ENCODE measurements around the gene PXT1. TPM values are rescaled to one million over a fixed set of nuclear protein-coding genes. Genes with fewer than 3 reads are reported as not detected.

The PXT1 gene
- total and polyA plus RNA-seq, 9 of the 15 experiments (the other 6 are each of a cell fraction or from before 2014, with no cell fraction given): 0.09 to 0.11 (median 0.10) TPM; not detected in 5

DNA sequence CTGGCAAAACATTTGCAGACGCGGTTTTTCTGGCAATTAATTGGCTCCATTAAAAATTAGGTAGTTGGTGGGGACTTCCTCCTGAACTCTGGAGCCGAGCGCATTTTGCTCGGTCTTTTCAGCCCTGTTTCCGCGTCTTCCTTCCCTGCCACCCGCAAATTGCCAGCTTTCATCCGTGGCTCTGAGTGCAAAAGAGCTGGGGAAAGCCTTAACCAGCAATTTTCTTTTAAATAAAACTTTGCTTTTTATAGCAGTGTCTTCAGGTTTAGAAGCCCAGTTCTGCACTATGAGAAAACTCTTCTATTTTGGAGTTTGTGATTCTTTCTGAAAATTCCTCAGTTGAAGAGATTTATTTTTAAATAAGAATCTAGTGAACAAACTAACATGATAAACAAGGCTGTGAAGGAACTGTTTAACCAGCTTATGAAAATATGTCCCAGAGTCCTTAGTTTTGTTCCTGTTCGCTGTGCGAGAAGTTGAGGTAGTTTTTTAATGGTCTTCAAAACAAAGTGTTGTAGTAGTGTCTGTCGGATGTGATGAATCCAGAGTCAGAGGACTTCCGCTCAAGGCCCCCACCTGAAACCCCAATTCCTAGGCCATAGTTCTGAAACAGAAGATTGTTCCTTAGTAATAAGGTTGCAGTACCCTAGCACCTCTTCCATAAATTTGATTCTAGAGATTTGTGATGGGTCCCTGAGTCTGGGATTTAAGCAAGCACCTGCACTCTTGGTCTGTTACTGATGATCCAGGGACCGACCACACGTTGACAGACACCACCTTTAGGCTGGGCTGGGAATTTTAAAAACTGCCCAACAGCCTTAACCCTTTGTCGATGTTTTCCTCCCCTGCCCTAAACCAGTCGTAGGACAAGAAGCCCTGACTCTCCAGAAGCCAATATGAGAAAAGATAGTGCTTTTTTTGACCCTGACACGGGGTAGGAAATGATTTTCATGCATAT is 1.1 kb upstream of the PXT1 start (continued):
- TF ChIP-seq TGIF2 (CRISPR knock-in tag; IDR thresholded peaks at IDR 0.05): no peak
- TF ChIP-seq ZNF57 (CRISPR knock-in tag; IDR thresholded peaks at IDR 0.05): no peak
- TF ChIP-seq GATA2 (CRISPR knock-in tag; IDR thresholded peaks at IDR 0.05): no peak
- TF ChIP-seq, protein P1, sequence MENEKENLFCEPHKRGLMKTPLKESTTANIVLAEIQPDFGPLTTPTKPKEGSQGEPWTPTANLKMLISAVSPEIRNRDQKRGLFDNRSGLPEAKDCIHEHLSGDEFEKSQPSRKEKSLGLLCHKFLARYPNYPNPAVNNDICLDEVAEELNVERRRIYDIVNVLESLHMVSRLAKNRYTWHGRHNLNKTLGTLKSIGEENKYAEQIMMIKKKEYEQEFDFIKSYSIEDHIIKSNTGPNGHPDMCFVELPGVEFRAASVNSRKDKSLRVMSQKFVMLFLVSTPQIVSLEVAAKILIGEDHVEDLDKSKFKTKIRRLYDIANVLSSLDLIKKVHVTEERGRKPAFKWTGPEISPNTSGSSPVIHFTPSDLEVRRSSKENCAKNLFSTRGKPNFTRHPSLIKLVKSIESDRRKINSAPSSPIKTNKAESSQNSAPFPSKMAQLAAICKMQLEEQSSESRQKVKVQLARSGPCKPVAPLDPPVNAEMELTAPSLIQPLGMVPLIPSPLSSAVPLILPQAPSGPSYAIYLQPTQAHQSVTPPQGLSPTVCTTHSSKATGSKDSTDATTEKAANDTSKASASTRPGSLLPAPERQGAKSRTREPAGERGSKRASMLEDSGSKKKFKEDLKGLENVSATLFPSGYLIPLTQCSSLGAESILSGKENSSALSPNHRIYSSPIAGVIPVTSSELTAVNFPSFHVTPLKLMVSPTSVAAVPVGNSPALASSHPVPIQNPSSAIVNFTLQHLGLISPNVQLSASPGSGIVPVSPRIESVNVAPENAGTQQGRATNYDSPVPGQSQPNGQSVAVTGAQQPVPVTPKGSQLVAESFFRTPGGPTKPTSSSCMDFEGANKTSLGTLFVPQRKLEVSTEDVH (IDR thresholded peaks at IDR 0.05; ENCODE audit: low read depth, partially characterized antibody): no peak
- TF ChIP-seq, protein P2, sequence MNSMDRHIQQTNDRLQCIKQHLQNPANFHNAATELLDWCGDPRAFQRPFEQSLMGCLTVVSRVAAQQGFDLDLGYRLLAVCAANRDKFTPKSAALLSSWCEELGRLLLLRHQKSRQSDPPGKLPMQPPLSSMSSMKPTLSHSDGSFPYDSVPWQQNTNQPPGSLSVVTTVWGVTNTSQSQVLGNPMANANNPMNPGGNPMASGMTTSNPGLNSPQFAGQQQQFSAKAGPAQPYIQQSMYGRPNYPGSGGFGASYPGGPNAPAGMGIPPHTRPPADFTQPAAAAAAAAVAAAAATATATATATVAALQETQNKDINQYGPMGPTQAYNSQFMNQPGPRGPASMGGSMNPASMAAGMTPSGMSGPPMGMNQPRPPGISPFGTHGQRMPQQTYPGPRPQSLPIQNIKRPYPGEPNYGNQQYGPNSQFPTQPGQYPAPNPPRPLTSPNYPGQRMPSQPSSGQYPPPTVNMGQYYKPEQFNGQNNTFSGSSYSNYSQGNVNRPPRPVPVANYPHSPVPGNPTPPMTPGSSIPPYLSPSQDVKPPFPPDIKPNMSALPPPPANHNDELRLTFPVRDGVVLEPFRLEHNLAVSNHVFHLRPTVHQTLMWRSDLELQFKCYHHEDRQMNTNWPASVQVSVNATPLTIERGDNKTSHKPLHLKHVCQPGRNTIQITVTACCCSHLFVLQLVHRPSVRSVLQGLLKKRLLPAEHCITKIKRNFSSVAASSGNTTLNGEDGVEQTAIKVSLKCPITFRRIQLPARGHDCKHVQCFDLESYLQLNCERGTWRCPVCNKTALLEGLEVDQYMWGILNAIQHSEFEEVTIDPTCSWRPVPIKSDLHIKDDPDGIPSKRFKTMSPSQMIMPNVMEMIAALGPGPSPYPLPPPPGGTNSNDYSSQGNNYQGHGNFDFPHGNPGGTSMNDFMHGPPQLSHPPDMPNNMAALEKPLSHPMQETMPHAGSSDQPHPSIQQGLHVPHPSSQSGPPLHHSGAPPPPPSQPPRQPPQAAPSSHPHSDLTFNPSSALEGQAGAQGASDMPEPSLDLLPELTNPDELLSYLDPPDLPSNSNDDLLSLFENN (IDR thresholded peaks at IDR 0.05; ENCODE audit: low read depth in 2 of 2, low read length in 2 of 2): no peak
- no peak for TF ChIP-seq NFATC3 (IDR thresholded peaks at IDR 0.05)
- no peak for TF ChIP-seq KLF6 (CRISPR knock-in tag; IDR thresholded peaks at IDR 0.05; ENCODE audit: borderline replicate concordance)
- TF ChIP-seq, protein P3, sequence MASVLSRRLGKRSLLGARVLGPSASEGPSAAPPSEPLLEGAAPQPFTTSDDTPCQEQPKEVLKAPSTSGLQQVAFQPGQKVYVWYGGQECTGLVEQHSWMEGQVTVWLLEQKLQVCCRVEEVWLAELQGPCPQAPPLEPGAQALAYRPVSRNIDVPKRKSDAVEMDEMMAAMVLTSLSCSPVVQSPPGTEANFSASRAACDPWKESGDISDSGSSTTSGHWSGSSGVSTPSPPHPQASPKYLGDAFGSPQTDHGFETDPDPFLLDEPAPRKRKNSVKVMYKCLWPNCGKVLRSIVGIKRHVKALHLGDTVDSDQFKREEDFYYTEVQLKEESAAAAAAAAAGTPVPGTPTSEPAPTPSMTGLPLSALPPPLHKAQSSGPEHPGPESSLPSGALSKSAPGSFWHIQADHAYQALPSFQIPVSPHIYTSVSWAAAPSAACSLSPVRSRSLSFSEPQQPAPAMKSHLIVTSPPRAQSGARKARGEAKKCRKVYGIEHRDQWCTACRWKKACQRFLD (CRISPR knock-in tag; IDR thresholded peaks at IDR 0.05): no peak
- TF ChIP-seq, protein P4, sequence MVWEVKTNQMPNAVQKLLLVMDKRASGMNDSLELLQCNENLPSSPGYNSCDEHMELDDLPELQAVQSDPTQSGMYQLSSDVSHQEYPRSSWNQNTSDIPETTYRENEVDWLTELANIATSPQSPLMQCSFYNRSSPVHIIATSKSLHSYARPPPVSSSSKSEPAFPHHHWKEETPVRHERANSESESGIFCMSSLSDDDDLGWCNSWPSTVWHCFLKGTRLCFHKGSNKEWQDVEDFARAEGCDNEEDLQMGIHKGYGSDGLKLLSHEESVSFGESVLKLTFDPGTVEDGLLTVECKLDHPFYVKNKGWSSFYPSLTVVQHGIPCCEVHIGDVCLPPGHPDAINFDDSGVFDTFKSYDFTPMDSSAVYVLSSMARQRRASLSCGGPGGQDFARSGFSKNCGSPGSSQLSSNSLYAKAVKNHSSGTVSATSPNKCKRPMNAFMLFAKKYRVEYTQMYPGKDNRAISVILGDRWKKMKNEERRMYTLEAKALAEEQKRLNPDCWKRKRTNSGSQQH (CRISPR knock-in tag; IDR thresholded peaks at IDR 0.05): no peak
- TF ChIP-seq POLR2A (conservative IDR thresholded peaks at IDR 0.05): no peak
- TF ChIP-seq HDAC2 (IDR thresholded peaks at IDR 0.05): peak; percentile 66; the same call in 1 of the 2 replicates
- TF ChIP-seq, protein P5, sequence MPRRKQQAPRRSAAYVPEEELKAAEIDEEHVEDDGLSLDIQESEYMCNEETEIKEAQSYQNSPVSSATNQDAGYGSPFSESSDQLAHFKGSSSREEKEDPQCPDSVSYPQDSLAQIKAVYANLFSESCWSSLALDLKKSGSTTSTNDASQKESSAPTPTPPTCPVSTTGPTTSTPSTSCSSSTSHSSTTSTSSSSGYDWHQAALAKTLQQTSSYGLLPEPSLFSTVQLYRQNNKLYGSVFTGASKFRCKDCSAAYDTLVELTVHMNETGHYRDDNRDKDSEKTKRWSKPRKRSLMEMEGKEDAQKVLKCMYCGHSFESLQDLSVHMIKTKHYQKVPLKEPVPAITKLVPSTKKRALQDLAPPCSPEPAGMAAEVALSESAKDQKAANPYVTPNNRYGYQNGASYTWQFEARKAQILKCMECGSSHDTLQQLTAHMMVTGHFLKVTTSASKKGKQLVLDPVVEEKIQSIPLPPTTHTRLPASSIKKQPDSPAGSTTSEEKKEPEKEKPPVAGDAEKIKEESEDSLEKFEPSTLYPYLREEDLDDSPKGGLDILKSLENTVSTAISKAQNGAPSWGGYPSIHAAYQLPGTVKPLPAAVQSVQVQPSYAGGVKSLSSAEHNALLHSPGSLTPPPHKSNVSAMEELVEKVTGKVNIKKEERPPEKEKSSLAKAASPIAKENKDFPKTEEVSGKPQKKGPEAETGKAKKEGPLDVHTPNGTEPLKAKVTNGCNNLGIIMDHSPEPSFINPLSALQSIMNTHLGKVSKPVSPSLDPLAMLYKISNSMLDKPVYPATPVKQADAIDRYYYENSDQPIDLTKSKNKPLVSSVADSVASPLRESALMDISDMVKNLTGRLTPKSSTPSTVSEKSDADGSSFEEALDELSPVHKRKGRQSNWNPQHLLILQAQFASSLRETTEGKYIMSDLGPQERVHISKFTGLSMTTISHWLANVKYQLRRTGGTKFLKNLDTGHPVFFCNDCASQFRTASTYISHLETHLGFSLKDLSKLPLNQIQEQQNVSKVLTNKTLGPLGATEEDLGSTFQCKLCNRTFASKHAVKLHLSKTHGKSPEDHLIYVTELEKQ (CRISPR knock-in tag; IDR thresholded peaks at IDR 0.05): no peak
- no peak for TF ChIP-seq RCOR1 (IDR thresholded peaks at IDR 0.05; ENCODE audit: borderline replicate concordance in 1 of 2, low read depth in 2 of 2, low read length in 2 of 2)
